Measurements from ENCODE around the gene SLC2A14.
"Not testable (repeated sequence)": the region's sequence is repeated elsewhere in the genome, so short reads cannot be mapped to it uniquely, and the experiment has no call there.

GRCh38 chr12:7829737-7830136 is 43.0 kb downstream of the SLC2A14 start:
- not testable (repeated sequence) for TF ChIP-seq POLR2AphosphoS5, SPI1, POLR2A, TAF1 (IDR thresholded peaks at IDR 0.05; ENCODE audit: low read depth, low read length)
